GM15510 (cell line): ENCODE results near the gene BHLHE40.

Experiments used
- POLR2A ChIP-seq: IDR thresholded peaks from 3 replicates; pipeline ENCODE4 v1.6.1; 2011; ENCODE audit warnings: borderline replicate concordance; ENCODE audit not compliant: insufficient read length; ENCODE audit errors: extremely low read depth

BHLHE40 gene

DNA sequence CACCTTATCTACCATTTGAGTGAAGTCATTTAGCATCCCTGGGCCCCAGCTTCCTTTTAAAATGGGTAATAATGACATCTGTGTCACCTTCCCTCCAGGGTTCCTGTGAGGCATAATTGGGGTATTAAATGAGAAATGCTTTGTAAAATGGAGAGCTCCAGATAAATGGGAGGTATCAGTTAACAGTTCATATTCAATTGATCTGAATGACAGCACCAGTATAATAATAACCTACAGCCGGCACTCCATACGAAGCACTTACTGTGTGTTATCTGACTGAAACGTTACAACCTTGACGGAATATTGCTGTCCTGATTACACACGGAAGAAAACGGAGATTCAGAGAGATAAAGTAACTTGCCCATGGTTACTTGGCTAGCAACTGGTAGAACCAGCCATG lies 53.6 kb downstream of the BHLHE40 start:
- TF ChIP-seq POLR2A, result no peak
